Endothelial cell (in vitro differentiated cells): ENCODE data around the gene CRY1. TPM values are rescaled to one million over a fixed set of nuclear protein-coding genes. Genes with fewer than 3 reads are reported as not detected.

ENCODE experiments used
- DNase-seq: peaks from one replicate; pipeline ENCODE4 v3.0.0; 2021; ENCODE audit warnings: low spot score
- H3K27ac Mint-ChIP-seq: one replicate; pipeline ENCODE4 v1.8.0; 2021; ENCODE audit warnings: mixed read lengths, inconsistent platforms; ENCODE audit not compliant: unreplicated experiment
- H3K27me3 Mint-ChIP-seq: one replicate; pipeline ENCODE4 v1.8.0; 2021; ENCODE audit warnings: mild to moderate bottlenecking, moderate library complexity, mixed read lengths, inconsistent platforms; ENCODE audit not compliant: unreplicated experiment
- H3K36me3 Mint-ChIP-seq: one replicate; pipeline ENCODE4 v1.8.0; 2021; ENCODE audit warnings: mild to moderate bottlenecking, low read depth, mixed read lengths, inconsistent platforms; ENCODE audit not compliant: unreplicated experiment
- H3K4me1 Mint-ChIP-seq: one replicate; pipeline ENCODE4 v1.8.0; 2021; ENCODE audit warnings: mild to moderate bottlenecking, mixed read lengths, inconsistent platforms; ENCODE audit not compliant: unreplicated experiment
- H3K4me3 Mint-ChIP-seq: one replicate; pipeline ENCODE4 v1.8.0; 2021; ENCODE audit warnings: mild to moderate bottlenecking, mixed read lengths, inconsistent platforms; ENCODE audit not compliant: unreplicated experiment
- H3K9me3 Mint-ChIP-seq: one replicate; pipeline ENCODE4 v1.8.0; 2021; ENCODE audit warnings: mixed read lengths, inconsistent platforms; ENCODE audit not compliant: unreplicated experiment
- total RNA-seq: library from RNA; stranded (reverse); fragmentation: NEBNext Ultra II Directional; extraction: Animal tissue kit (Norgen Biotek cat#: 25700); gene quantifications from one replicate; pipeline ENCODE4 v1.2.1, GENCODE V29; 2021; ENCODE audit not compliant: unreplicated experiment
- TF ChIP-seq, protein P1 (sequence below): fragments of 200-600 bp; sonication (generic); IDR thresholded peaks from one replicate; pipeline ENCODE4 v1.5.0; 2021; ENCODE audit warnings: antibody characterized with exemption; ENCODE audit not compliant: unreplicated experiment

The CRY1 gene
- total RNA-seq, 1 donor from 2014 or later = 38.3 TPM

DNA sequence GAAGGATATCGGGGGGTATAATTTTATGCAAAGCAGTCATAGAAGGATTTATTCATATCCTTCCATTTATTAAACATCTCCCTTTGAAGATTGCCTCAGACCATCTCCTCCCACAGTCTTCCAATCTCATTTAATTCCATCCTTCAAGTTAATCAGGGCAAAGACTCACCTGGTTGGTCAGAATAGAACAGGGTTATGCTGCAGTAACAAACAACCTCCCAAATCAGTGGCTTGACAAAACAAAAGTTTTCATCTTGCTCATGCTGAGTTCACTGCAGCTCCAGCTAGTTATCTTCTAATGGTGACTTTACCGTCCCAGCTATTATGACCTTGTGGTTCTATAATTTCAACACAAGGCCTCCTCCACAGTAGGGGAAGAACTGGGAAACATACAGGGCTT lies 57.6 kb downstream of the CRY1 start:
- peaks cover 4% of the 10 kb centered on the region for H3K9me3 Mint-ChIP-seq
- no peak overlapping the region for H3K4me3 Mint-ChIP-seq
- no peaks in the 10 kb centered on the region for H3K27me3 Mint-ChIP-seq
- TF ChIP-seq, protein P1, sequence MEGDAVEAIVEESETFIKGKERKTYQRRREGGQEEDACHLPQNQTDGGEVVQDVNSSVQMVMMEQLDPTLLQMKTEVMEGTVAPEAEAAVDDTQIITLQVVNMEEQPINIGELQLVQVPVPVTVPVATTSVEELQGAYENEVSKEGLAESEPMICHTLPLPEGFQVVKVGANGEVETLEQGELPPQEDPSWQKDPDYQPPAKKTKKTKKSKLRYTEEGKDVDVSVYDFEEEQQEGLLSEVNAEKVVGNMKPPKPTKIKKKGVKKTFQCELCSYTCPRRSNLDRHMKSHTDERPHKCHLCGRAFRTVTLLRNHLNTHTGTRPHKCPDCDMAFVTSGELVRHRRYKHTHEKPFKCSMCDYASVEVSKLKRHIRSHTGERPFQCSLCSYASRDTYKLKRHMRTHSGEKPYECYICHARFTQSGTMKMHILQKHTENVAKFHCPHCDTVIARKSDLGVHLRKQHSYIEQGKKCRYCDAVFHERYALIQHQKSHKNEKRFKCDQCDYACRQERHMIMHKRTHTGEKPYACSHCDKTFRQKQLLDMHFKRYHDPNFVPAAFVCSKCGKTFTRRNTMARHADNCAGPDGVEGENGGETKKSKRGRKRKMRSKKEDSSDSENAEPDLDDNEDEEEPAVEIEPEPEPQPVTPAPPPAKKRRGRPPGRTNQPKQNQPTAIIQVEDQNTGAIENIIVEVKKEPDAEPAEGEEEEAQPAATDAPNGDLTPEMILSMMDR = no peak
- no peak for DNase-seq
- peaks cover 17% of the 10 kb centered on the region for H3K36me3 Mint-ChIP-seq
- H3K4me1 Mint-ChIP-seq = peaks cover 2% of the 10 kb centered on the region
- H3K27ac Mint-ChIP-seq = no peak overlapping the region

DNA sequence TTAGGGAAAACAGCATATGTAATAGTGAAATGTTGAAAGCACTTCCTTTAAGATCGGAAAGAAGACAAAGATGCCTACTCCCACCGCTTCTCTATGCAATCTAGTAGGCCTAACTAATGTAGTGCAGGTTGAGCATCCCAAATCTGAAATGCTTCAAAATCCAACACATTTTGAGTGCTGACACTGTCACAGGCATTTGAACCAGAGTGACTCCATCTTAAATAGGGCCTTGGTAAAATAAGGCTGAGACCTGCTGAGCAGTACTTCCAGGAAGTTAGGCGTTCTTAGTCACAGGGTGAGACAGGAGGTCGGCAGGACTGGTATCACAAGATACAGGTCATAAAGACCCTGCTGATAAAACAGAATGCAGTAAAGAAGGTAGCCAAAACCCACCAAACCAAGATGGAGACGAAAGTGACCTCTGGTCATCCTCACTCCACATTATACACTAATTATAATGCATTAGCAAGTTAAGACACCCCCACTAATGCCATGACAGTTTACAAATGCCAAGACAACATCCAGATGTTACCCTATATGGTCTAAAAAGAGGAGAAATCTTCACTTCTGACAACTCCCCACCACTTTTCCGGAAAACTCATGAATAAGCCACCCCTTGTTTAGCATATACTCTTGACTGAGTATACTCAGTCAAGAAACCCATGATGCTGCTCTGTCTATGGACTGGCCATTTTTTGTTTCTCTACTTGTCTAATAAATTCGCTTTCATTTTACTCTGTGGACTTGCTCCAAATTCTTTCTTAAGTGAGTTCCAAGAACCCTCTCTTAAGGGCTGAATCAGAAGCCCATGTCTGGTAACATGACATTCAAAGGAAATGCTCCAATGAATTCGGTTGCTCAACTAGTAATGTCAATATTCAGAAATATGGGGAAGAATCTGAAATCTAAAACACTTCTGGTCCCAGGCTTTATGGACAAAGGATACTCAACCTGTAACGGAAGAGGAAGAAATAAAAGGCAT lies 59.3 kb downstream of the CRY1 start:
- H3K4me1 Mint-ChIP-seq = peaks cover 2% of the 10 kb centered on the region
- DNase-seq = no peak

DNA sequence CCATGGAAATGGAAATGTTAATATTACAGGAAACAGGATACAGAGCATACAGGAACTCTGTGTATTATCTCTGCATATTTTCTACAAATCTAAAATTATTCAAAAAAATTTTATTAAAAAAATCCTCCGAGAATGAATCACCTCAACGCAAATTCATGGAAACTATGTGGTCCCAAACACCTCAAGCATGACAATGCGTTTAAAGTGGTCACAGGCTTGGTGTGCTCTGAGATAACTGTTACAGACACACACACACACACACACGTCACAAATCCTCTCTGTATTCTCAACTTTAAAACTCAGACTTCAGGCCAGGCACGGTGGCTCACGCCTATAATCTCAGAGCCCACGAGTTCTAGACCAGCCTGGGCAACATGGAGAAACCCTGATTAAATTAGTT lies 61.1 kb downstream of the CRY1 start:
- no peak overlapping the region for H3K4me3 Mint-ChIP-seq
- H3K4me1 Mint-ChIP-seq = peaks cover 2% of the 10 kb centered on the region
- TF ChIP-seq, protein P1 = no peak
- no peak overlapping the region for H3K27ac Mint-ChIP-seq
- H3K36me3 Mint-ChIP-seq = peaks cover 15% of the 10 kb centered on the region
- H3K9me3 Mint-ChIP-seq = peaks cover 4% of the 10 kb centered on the region
- H3K27me3 Mint-ChIP-seq = no peaks in the 10 kb centered on the region
- no peak for DNase-seq

More for the DNA sequence above, 59.3 kb downstream of the CRY1 start:
- peaks cover 17% of the 10 kb centered on the region for H3K36me3 Mint-ChIP-seq
- H3K27ac Mint-ChIP-seq = no peak overlapping the region
- no peaks in the 10 kb centered on the region for H3K27me3 Mint-ChIP-seq
- H3K9me3 Mint-ChIP-seq = peaks cover 4% of the 10 kb centered on the region
- TF ChIP-seq, protein P1 = no peak
- no peak overlapping the region for H3K4me3 Mint-ChIP-seq

DNA sequence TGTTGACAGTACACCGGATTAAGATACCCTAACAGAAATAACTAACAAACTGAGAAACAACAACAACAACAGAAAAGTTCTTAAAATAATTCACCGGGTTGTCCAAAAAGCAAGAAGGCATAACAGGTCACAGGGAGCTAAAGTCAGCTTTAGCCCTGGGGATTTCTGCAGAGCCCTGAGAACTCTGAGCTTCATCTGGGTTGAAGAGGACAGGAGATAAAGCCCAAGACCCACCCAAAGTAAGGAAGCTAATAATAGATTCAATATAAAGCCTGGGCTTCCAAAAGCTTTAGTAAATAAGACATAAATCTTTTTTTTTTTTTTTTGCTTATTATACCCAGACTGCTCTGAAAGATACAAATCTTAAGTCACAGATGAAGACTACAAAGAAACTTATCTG lies 62.3 kb downstream of the CRY1 start:
- Mint-ChIP-seq H3K4me3 (no peak overlapping the region), H3K4me1 (peaks cover 2% of the 10 kb centered on the region), H3K27me3 (no peaks in the 10 kb centered on the region), H3K9me3 (no peaks in the 10 kb centered on the region), H3K36me3 (peaks cover 3% of the 10 kb centered on the region), H3K27ac (no peak overlapping the region)
- no peak for DNase-seq
- TF ChIP-seq, protein P1 = no peak

DNA sequence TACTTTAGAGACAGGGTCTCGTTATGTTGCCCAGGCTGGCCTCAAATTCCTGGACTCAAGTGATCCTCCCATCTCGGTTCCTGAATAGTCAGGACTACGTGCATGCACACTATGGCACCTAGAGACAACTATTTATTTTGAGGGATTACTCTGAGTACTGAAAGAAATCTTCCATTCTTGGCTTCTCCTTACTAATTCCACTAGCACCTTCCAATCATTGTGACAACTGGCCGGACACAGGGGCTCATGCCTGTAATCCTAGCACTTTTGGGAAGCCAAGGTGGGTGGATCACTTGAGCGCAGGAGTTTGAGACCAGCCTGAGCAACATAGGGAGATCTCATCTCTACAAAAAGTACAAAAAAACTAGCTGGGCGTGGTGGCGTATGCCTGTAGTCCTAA lies 64.3 kb downstream of the CRY1 start:
- H3K4me1 Mint-ChIP-seq = peaks cover 2% of the 10 kb centered on the region
- DNase-seq = no peak
- no peak overlapping the region for H3K4me3 Mint-ChIP-seq
- H3K36me3 Mint-ChIP-seq = no peaks in the 10 kb centered on the region
- no peaks in the 10 kb centered on the region for H3K9me3 Mint-ChIP-seq
- no peak overlapping the region for H3K27ac Mint-ChIP-seq
- TF ChIP-seq, protein P1 = no peak
- H3K27me3 Mint-ChIP-seq = no peaks in the 10 kb centered on the region
